HEK293 (cell line): ENCODE results near the gene ZFHX3.

Source experiments
- HOXD13 ChIP-seq: sonication (generic); formaldehyde crosslinking; IDR thresholded peaks from 2 replicates; pipeline ENCODE4 v1.8.0; 2022; ENCODE audit warnings: missing genetic modification reagents, borderline replicate concordance
- IKZF3 ChIP-seq: fragments of 450-650 bp; IDR thresholded peaks from 2 replicates; pipeline ENCODE4 v1.5.0; 2018; ENCODE audit warnings: missing biosample characterization, mild to moderate bottlenecking, missing genetic modification characterization, moderate library complexity
- KLF7 ChIP-seq: fragments of 450-650 bp; formaldehyde crosslinking; IDR thresholded peaks from 2 replicates; pipeline ENCODE4 v1.5.1; 2016; ENCODE audit warnings: missing biosample characterization, missing genetic modification characterization, borderline replicate concordance
- MYNN ChIP-seq: fragments of 450-650 bp; formaldehyde crosslinking; IDR thresholded peaks from 2 replicates; pipeline ENCODE4 v1.5.1; 2016; ENCODE audit warnings: missing biosample characterization, missing genetic modification characterization, borderline replicate concordance
- ZBTB48 ChIP-seq: fragments of 450-650 bp; formaldehyde crosslinking; IDR thresholded peaks from 2 replicates; pipeline ENCODE4 v1.5.1; 2016; ENCODE audit warnings: missing biosample characterization, missing genetic modification characterization
- ZBTB8A ChIP-seq: fragments of 450-650 bp; formaldehyde crosslinking; IDR thresholded peaks from 2 replicates; pipeline ENCODE4 v1.5.1; 2016; ENCODE audit warnings: missing biosample characterization, missing genetic modification characterization
- ZFP69B ChIP-seq: fragments of 450-650 bp; formaldehyde crosslinking; IDR thresholded peaks from 2 replicates; pipeline ENCODE4 v1.5.1; 2016; ENCODE audit warnings: missing biosample characterization, missing genetic modification characterization
- ZIC2 ChIP-seq: fragments of 450-650 bp; formaldehyde crosslinking; IDR thresholded peaks from 2 replicates; pipeline ENCODE4 v1.5.1; 2016; ENCODE audit warnings: missing biosample characterization, missing genetic modification characterization
- ZNF174 ChIP-seq: fragments of 450-650 bp; formaldehyde crosslinking; IDR thresholded peaks from 2 replicates; pipeline ENCODE4 v1.5.0; 2017; ENCODE audit warnings: missing biosample characterization, mild to moderate bottlenecking, missing genetic modification characterization
- ZNF2 ChIP-seq: fragments of 450-650 bp; formaldehyde crosslinking; IDR thresholded peaks from 2 replicates; pipeline ENCODE4 v1.5.1; 2016; ENCODE audit warnings: missing biosample characterization, missing genetic modification characterization
- ZNF23 ChIP-seq: fragments of 450-650 bp; formaldehyde crosslinking; IDR thresholded peaks from 2 replicates; pipeline ENCODE4 v1.5.1; 2016; ENCODE audit warnings: missing biosample characterization, missing genetic modification characterization, borderline replicate concordance
- ZNF433 ChIP-seq: fragments of 450-650 bp; formaldehyde crosslinking; IDR thresholded peaks from 2 replicates; pipeline ENCODE4 v1.5.1; 2016; ENCODE audit warnings: missing biosample characterization, missing genetic modification characterization, low read depth
- ZNF548 ChIP-seq: fragments of 450-650 bp; formaldehyde crosslinking; IDR thresholded peaks from 2 replicates; pipeline ENCODE4 v1.5.1; 2016; ENCODE audit warnings: missing biosample characterization, missing genetic modification characterization
- ZNF555 ChIP-seq: fragments of 450-650 bp; formaldehyde crosslinking; conservative IDR thresholded peaks from 2 replicates; pipeline ENCODE4 v1.5.1; 2017; ENCODE audit warnings: missing biosample characterization, mild to moderate bottlenecking, missing genetic modification characterization, inconsistent platforms
- ZNF558 ChIP-seq: fragments of 450-650 bp; formaldehyde crosslinking; IDR thresholded peaks from 2 replicates; pipeline ENCODE4 v1.5.1; 2016; ENCODE audit warnings: missing biosample characterization, missing genetic modification characterization
- ZNF701 ChIP-seq: fragments of 450-650 bp; formaldehyde crosslinking; IDR thresholded peaks from 2 replicates; pipeline ENCODE4 v1.5.1; 2016; ENCODE audit warnings: missing biosample characterization, missing genetic modification characterization
- ZNF777 ChIP-seq: fragments of 450-650 bp; formaldehyde crosslinking; IDR thresholded peaks from 2 replicates; pipeline ENCODE4 v1.5.1; 2017; ENCODE audit warnings: missing biosample characterization, missing genetic modification characterization, borderline replicate concordance
- ZNF791 ChIP-seq: fragments of 450-650 bp; formaldehyde crosslinking; IDR thresholded peaks from 2 replicates; pipeline ENCODE4 v1.5.1; 2016; ENCODE audit warnings: missing biosample characterization, missing genetic modification characterization
- ZXDB ChIP-seq: fragments of 450-650 bp; formaldehyde crosslinking; IDR thresholded peaks from 2 replicates; pipeline ENCODE4 v1.5.1; 2016; ENCODE audit warnings: missing biosample characterization, missing genetic modification characterization
- TF ChIP-seq, protein P1 (sequence below): fragments of 450-650 bp; formaldehyde crosslinking; IDR thresholded peaks from 2 replicates; pipeline ENCODE4 v1.5.1; 2016; ENCODE audit warnings: missing biosample characterization, missing genetic modification characterization, borderline replicate concordance
- TF ChIP-seq, protein P2 (sequence below): fragments of 450-650 bp; formaldehyde crosslinking; IDR thresholded peaks from 2 replicates; pipeline ENCODE4 v1.5.1; 2016; ENCODE audit warnings: missing biosample characterization, missing genetic modification characterization
- TF ChIP-seq, protein P3 (sequence below): fragments of 450-650 bp; formaldehyde crosslinking; IDR thresholded peaks from 2 replicates; pipeline ENCODE4 v1.5.1; 2016; ENCODE audit warnings: missing biosample characterization, missing genetic modification characterization
- TF ChIP-seq, protein P4 (sequence below): fragments of 450-650 bp; formaldehyde crosslinking; IDR thresholded peaks from 2 replicates; pipeline ENCODE4 v1.5.1; 2016; ENCODE audit warnings: missing biosample characterization, missing genetic modification characterization
- TF ChIP-seq, protein P5 (sequence below): fragments of 450-650 bp; formaldehyde crosslinking; IDR thresholded peaks from 2 replicates; pipeline ENCODE4 v1.5.1; 2017; ENCODE audit warnings: missing biosample characterization, missing genetic modification characterization
- TF ChIP-seq, protein P6 (sequence below): fragments of 450-650 bp; formaldehyde crosslinking; IDR thresholded peaks from 2 replicates; pipeline ENCODE4 v1.5.1; 2016; ENCODE audit warnings: missing biosample characterization, missing genetic modification characterization
- TF ChIP-seq, protein P7 (sequence below): fragments of 450-650 bp; formaldehyde crosslinking; IDR thresholded peaks from 2 replicates; pipeline ENCODE4 v1.5.1; 2016; ENCODE audit warnings: missing biosample characterization, missing genetic modification characterization, borderline replicate concordance

The ZFHX3 gene

DNA sequence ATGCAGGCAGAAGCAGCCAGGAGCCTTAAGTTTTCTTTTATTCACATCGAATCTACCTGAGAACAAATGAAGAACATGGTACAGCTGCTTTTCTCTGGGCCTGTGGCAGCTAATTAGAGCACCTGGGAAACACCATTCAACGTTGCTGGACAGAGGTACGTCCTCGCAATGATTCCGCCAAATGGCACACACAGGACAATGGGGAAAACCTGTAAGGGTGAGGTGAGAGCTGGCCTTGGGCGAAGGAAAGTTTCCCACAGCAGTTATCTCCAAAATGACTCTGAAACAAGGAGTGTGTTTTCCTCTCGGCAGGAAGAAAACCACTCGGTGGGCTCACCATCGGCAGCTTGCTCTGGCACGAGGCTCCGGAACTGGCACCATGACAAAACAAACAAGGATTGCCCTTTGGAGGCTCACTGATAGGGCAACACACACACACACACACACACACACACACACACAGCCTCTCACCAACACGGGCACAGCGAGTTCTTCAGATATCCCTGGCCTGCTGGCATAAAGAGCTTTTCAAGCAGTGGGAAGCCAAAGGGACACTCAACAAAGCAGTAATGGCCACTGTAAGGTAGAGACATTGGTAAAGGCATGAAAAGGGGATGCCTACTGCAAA, 73.7 kb downstream of the ZFHX3 start (continued):
- TF ChIP-seq HOXD13 (CRISPR knock-in tag) (no peak), ZNF174 (tag by site-specific recombination) (no peak), ZNF2 (tag by site-specific recombination) (no peak), MYNN (tag by site-specific recombination) (no peak), ZXDB (tag by site-specific recombination) (0 out of 2 replicates have a peak, but pooled peaks have one; percentile 13), ZIC2 (tag by site-specific recombination) (peak; percentile 99), ZFP69B (tag by site-specific recombination) (no peak), ZNF777 (tag by site-specific recombination) (no peak), ZNF555 (tag by site-specific recombination) (no peak), KLF7 (no peak), ZNF791 (tag by site-specific recombination) (no peak), IKZF3 (tag by site-specific recombination) (no peak), ZNF433 (tag by site-specific recombination) (no peak), ZNF548 (tag by site-specific recombination) (no peak), ZBTB8A (tag by site-specific recombination) (0 out of 2 replicates have a peak, but pooled peaks have one; percentile 17), ZNF701 (tag by site-specific recombination) (no peak), ZBTB48 (tag by site-specific recombination) (no peak), ZNF558 (tag by site-specific recombination) (no peak), ZNF23 (tag by site-specific recombination) (no peak)
- TF ChIP-seq, protein P1, sequence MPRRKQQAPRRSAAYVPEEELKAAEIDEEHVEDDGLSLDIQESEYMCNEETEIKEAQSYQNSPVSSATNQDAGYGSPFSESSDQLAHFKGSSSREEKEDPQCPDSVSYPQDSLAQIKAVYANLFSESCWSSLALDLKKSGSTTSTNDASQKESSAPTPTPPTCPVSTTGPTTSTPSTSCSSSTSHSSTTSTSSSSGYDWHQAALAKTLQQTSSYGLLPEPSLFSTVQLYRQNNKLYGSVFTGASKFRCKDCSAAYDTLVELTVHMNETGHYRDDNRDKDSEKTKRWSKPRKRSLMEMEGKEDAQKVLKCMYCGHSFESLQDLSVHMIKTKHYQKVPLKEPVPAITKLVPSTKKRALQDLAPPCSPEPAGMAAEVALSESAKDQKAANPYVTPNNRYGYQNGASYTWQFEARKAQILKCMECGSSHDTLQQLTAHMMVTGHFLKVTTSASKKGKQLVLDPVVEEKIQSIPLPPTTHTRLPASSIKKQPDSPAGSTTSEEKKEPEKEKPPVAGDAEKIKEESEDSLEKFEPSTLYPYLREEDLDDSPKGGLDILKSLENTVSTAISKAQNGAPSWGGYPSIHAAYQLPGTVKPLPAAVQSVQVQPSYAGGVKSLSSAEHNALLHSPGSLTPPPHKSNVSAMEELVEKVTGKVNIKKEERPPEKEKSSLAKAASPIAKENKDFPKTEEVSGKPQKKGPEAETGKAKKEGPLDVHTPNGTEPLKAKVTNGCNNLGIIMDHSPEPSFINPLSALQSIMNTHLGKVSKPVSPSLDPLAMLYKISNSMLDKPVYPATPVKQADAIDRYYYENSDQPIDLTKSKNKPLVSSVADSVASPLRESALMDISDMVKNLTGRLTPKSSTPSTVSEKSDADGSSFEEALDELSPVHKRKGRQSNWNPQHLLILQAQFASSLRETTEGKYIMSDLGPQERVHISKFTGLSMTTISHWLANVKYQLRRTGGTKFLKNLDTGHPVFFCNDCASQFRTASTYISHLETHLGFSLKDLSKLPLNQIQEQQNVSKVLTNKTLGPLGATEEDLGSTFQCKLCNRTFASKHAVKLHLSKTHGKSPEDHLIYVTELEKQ (tag by site-specific recombination) = no peak
- TF ChIP-seq, protein P2, sequence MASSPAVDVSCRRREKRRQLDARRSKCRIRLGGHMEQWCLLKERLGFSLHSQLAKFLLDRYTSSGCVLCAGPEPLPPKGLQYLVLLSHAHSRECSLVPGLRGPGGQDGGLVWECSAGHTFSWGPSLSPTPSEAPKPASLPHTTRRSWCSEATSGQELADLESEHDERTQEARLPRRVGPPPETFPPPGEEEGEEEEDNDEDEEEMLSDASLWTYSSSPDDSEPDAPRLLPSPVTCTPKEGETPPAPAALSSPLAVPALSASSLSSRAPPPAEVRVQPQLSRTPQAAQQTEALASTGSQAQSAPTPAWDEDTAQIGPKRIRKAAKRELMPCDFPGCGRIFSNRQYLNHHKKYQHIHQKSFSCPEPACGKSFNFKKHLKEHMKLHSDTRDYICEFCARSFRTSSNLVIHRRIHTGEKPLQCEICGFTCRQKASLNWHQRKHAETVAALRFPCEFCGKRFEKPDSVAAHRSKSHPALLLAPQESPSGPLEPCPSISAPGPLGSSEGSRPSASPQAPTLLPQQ (tag by site-specific recombination) = peak; percentile 84
- TF ChIP-seq, protein P3, sequence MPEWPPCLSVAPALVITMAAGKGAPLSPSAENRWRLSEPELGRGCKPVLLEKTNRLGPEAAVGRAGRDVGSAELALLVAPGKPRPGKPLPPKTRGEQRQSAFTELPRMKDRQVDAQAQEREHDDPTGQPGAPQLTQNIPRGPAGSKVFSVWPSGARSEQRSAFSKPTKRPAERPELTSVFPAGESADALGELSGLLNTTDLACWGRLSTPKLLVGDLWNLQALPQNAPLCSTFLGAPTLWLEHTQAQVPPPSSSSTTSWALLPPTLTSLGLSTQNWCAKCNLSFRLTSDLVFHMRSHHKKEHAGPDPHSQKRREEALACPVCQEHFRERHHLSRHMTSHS (tag by site-specific recombination) = no peak
- TF ChIP-seq, protein P4, sequence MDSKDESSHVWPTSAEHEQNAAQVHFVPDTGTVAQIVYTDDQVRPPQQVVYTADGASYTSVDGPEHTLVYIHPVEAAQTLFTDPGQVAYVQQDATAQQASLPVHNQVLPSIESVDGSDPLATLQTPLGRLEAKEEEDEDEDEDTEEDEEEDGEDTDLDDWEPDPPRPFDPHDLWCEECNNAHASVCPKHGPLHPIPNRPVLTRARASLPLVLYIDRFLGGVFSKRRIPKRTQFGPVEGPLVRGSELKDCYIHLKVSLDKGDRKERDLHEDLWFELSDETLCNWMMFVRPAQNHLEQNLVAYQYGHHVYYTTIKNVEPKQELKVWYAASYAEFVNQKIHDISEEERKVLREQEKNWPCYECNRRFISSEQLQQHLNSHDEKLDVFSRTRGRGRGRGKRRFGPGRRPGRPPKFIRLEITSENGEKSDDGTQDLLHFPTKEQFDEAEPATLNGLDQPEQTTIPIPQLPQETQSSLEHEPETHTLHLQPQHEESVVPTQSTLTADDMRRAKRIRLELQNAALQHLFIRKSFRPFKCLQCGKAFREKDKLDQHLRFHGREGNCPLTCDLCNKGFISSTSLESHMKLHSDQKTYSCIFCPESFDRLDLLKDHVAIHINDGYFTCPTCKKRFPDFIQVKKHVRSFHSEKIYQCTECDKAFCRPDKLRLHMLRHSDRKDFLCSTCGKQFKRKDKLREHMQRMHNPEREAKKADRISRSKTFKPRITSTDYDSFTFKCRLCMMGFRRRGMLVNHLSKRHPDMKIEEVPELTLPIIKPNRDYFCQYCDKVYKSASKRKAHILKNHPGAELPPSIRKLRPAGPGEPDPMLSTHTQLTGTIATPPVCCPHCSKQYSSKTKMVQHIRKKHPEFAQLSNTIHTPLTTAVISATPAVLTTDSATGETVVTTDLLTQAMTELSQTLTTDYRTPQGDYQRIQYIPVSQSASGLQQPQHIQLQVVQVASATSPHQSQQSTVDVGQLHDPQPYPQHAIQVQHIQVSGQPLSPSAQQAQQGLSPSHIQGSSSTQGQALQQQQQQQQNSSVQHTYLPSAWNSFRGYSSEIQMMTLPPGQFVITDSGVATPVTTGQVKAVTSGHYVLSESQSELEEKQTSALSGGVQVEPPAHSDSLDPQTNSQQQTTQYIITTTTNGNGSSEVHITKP = 0 out of 2 replicates have a peak, but pooled peaks have one; percentile 39
- TF ChIP-seq, protein P5, sequence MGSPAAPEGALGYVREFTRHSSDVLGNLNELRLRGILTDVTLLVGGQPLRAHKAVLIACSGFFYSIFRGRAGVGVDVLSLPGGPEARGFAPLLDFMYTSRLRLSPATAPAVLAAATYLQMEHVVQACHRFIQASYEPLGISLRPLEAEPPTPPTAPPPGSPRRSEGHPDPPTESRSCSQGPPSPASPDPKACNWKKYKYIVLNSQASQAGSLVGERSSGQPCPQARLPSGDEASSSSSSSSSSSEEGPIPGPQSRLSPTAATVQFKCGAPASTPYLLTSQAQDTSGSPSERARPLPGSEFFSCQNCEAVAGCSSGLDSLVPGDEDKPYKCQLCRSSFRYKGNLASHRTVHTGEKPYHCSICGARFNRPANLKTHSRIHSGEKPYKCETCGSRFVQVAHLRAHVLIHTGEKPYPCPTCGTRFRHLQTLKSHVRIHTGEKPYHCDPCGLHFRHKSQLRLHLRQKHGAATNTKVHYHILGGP (tag by site-specific recombination) = 0 out of 2 replicates have a peak, but pooled peaks have one; percentile 13
- TF ChIP-seq, protein P6, sequence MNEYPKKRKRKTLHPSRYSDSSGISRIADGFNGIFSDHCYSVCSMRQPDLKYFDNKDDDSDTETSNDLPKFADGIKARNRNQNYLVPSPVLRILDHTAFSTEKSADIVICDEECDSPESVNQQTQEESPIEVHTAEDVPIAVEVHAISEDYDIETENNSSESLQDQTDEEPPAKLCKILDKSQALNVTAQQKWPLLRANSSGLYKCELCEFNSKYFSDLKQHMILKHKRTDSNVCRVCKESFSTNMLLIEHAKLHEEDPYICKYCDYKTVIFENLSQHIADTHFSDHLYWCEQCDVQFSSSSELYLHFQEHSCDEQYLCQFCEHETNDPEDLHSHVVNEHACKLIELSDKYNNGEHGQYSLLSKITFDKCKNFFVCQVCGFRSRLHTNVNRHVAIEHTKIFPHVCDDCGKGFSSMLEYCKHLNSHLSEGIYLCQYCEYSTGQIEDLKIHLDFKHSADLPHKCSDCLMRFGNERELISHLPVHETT = no peak
- TF ChIP-seq, protein P7, sequence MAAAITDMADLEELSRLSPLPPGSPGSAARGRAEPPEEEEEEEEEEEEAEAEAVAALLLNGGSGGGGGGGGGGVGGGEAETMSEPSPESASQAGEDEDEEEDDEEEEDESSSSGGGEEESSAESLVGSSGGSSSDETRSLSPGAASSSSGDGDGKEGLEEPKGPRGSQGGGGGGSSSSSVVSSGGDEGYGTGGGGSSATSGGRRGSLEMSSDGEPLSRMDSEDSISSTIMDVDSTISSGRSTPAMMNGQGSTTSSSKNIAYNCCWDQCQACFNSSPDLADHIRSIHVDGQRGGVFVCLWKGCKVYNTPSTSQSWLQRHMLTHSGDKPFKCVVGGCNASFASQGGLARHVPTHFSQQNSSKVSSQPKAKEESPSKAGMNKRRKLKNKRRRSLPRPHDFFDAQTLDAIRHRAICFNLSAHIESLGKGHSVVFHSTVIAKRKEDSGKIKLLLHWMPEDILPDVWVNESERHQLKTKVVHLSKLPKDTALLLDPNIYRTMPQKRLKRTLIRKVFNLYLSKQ = no peak
